ENCODE measurements around the gene MMP19.
"Not testable (repeated sequence)": the region's sequence is repeated elsewhere in the genome, so short reads cannot be mapped to it uniquely, and the experiment has no call there.

GRCh38 chr12:55862931-55863330, 20.2 kb upstream of the MMP19 start:
- TF ChIP-seq CTCF, POLR2A (IDR thresholded peaks at IDR 0.05): not testable (repeated sequence)
